ENCODE results near the gene NLGN1. TPM values are rescaled to one million over a fixed set of nuclear protein-coding genes. Genes with fewer than 3 reads are reported as not detected.
A peak's percentile ranks its signal among the peaks of the same experiment; 100 is the strongest.

The NLGN1 gene
- total and polyA plus RNA-seq, 2 experiments from 2014 or later = 14.3 to 20.1 TPM

GRCh38 chr3:174287705-174288104 is 890.2 kb downstream of the NLGN1 start:
- WGBS, 2 experiments (ENCODE audit: low coverage in 1 of 2, low lambda C conversion rate in 2 of 2, missing lambda C conversion rate in 2 of 2) = 65 to 80% methylated on average over 1 of the region's 1 CpG
- no peaks in the 10 kb centered on the region for H3F3A ChIP-seq (ENCODE audit: insufficient read depth)
- no peaks in the 10 kb centered on the region for H3K79me2 ChIP-seq (ENCODE audit: insufficient read depth)
- in situ Hi-C loops (cut with MboI) = no loop called here
- H3K4me2 ChIP-seq (ENCODE audit: unreplicated experiment) = no peak overlapping the region
- no peaks in the 10 kb centered on the region for H3K36me3 ChIP-seq (ENCODE audit: low read depth)
- H3K27me3 ChIP-seq (replicated peaks; ENCODE audit: insufficient read depth) = no peaks in the 10 kb centered on the region
- no peak overlapping the region for H3K27ac ChIP-seq
- no peak overlapping the region for H3K4me3 ChIP-seq
- no peak overlapping the region for H3K9ac ChIP-seq
- H3K9me3 ChIP-seq (ENCODE audit: low read depth) = no peaks in the 10 kb centered on the region
- no peak overlapping the region for H2AFZ ChIP-seq
- no peaks in the 10 kb centered on the region for H4K20me1 ChIP-seq (ENCODE audit: insufficient read depth)
- H3K9me2 ChIP-seq (ENCODE audit: insufficient read depth) = no peaks in the 10 kb centered on the region; the same call in 1 of the 2 replicates
- no peaks in the 10 kb centered on the region for H3K4me1 ChIP-seq (ENCODE audit: insufficient read depth)
- TF ChIP-seq EZH2phosphoT487 (IDR thresholded peaks at IDR 0.05; ENCODE audit: insufficient read depth, low read depth) (no peak), EZH2 (IDR thresholded peaks at IDR 0.05; ENCODE audit: insufficient read depth, poor library complexity, severe bottlenecking) (no peak)
- no peak for DNase-seq

GRCh38 chr3:174294616-174295015 is 897.1 kb downstream of the NLGN1 start:
- Histone ChIP-seq H3K9me2 (ENCODE audit: insufficient read depth) (no peaks in the 10 kb centered on the region), H3K4me2 (ENCODE audit: unreplicated experiment) (no peak overlapping the region), H3K79me2 (ENCODE audit: insufficient read depth) (no peaks in the 10 kb centered on the region), H3K27me3 (replicated peaks; ENCODE audit: insufficient read depth) (no peaks in the 10 kb centered on the region), H3K36me3 (ENCODE audit: low read depth) (no peaks in the 10 kb centered on the region), H3K9me3 (ENCODE audit: low read depth) (no peaks in the 10 kb centered on the region), H3K4me1 (ENCODE audit: insufficient read depth) (no peaks in the 10 kb centered on the region), H3K9ac (no peak overlapping the region), H3F3A (ENCODE audit: insufficient read depth) (no peaks in the 10 kb centered on the region), H2AFZ (no peak overlapping the region), H3K4me3 (no peak overlapping the region), H3K27ac (no peak overlapping the region), H4K20me1 (ENCODE audit: insufficient read depth) (no peaks in the 10 kb centered on the region)
- in situ Hi-C loops (cut with MboI) = no loop called here
- TF ChIP-seq EZH2 (IDR thresholded peaks at IDR 0.05; ENCODE audit: insufficient read depth, poor library complexity, severe bottlenecking) = no peak
- no peak for TF ChIP-seq EZH2phosphoT487 (IDR thresholded peaks at IDR 0.05; ENCODE audit: insufficient read depth, low read depth)
- DNase-seq = no peak

GRCh38 chr3:174295306-174296092 is 898.0 kb downstream of the NLGN1 start:
- in situ Hi-C loops (cut with MboI) = no loop called here

GRCh38 chr3:174302746-174303315 is 905.3 kb downstream of the NLGN1 start:
- Histone ChIP-seq H3K9me2 (ENCODE audit: insufficient read depth) (no peaks in the 10 kb centered on the region), H3K27ac (no peak overlapping the region), H3K4me3 (no peak overlapping the region), H2AFZ (no peak overlapping the region), H3K36me3 (ENCODE audit: low read depth) (no peaks in the 10 kb centered on the region), H4K20me1 (ENCODE audit: insufficient read depth) (no peaks in the 10 kb centered on the region), H3K79me2 (ENCODE audit: insufficient read depth) (no peaks in the 10 kb centered on the region), H3K9ac (no peak overlapping the region), H3K27me3 (replicated peaks; ENCODE audit: insufficient read depth) (no peaks in the 10 kb centered on the region), H3K9me3 (ENCODE audit: low read depth) (no peaks in the 10 kb centered on the region), H3K4me2 (ENCODE audit: unreplicated experiment) (no peak overlapping the region), H3F3A (ENCODE audit: insufficient read depth) (no peaks in the 10 kb centered on the region), H3K4me1 (ENCODE audit: insufficient read depth) (no peaks in the 10 kb centered on the region)
- DNase-seq = no peak
- TF ChIP-seq EZH2phosphoT487 (IDR thresholded peaks at IDR 0.05; ENCODE audit: insufficient read depth, low read depth) (no peak), EZH2 (IDR thresholded peaks at IDR 0.05; ENCODE audit: insufficient read depth, poor library complexity, severe bottlenecking) (no peak)
- 75 to 92% methylated on average over 1 of the region's 1 CpG for WGBS, 2 experiments (ENCODE audit: low coverage in 1 of 2, low lambda C conversion rate in 2 of 2, missing lambda C conversion rate in 2 of 2)
- in situ Hi-C loops (cut with MboI) = no loop called here

More at GRCh38 chr3:174295306-174296092, 898.0 kb downstream of the NLGN1 start:
- Histone ChIP-seq H3K9me2 (ENCODE audit: insufficient read depth) (no peaks in the 10 kb centered on the region), H3K4me1 (ENCODE audit: insufficient read depth) (no peaks in the 10 kb centered on the region), H2AFZ (peak overlapping the region; percentile 63), H3K9me3 (ENCODE audit: low read depth) (no peaks in the 10 kb centered on the region), H3K79me2 (ENCODE audit: insufficient read depth) (no peaks in the 10 kb centered on the region), H3K9ac (no peak overlapping the region), H3K27me3 (replicated peaks; ENCODE audit: insufficient read depth) (no peaks in the 10 kb centered on the region), H3K4me2 (ENCODE audit: unreplicated experiment) (no peak overlapping the region), H3K27ac (no peak overlapping the region), H4K20me1 (ENCODE audit: insufficient read depth) (no peaks in the 10 kb centered on the region), H3K4me3 (no peak overlapping the region), H3K36me3 (ENCODE audit: low read depth) (no peaks in the 10 kb centered on the region), H3F3A (ENCODE audit: insufficient read depth) (no peaks in the 10 kb centered on the region)
- TF ChIP-seq EZH2 (IDR thresholded peaks at IDR 0.05; ENCODE audit: insufficient read depth, poor library complexity, severe bottlenecking) = no peak
- no peak for TF ChIP-seq EZH2phosphoT487 (IDR thresholded peaks at IDR 0.05; ENCODE audit: insufficient read depth, low read depth)
- DNase-seq = no peak
- 22 to 29% methylated on average over 7 of the region's 7 CpGs for WGBS, 2 experiments (ENCODE audit: low coverage in 1 of 2, low lambda C conversion rate in 2 of 2, missing lambda C conversion rate in 2 of 2)

Data from GM23248 (cell line).